Neural cell (in vitro differentiated cells): Measurements from ENCODE around the gene ADGRL3. TPM values are rescaled to one million over a fixed set of nuclear protein-coding genes. Genes with fewer than 3 reads are reported as not detected.

ENCODE experiments used
- H2AFZ ChIP-seq: fragments of 200-600, 300-800 bp; sonication (generic), shearing (Covaris generic); 2 replicates; pipeline ENCODE4 v1.6.0; 2014; ENCODE audit warnings: low read depth, mild to moderate bottlenecking, antibody characterized with exemption, low read length, moderate library complexity
- H3F3A ChIP-seq: fragments of 200-600 bp; shearing (Covaris generic); 2 replicates; pipeline ENCODE4 v1.6.1; 2016; ENCODE audit warnings: mild to moderate bottlenecking, moderate library complexity, mixed read lengths, antibody characterized with exemption, low read length; ENCODE audit not compliant: insufficient read depth, poor library complexity, severe bottlenecking
- H3K27ac ChIP-seq: fragments of 200-600, 300-800 bp; sonication (generic), shearing (Covaris generic); 2 replicates; pipeline ENCODE4 v1.5.1; 2014; ENCODE audit warnings: mild to moderate bottlenecking, low read length, moderate library complexity
- H3K27me3 ChIP-seq: fragments of 300-800, 200-600 bp; sonication (generic), shearing (Covaris generic); 2 replicates; pipeline ENCODE4 v1.6.0; 2014; ENCODE audit warnings: mild to moderate bottlenecking, low read depth, low read length, moderate library complexity; ENCODE audit not compliant: insufficient read depth
- H3K36me3 ChIP-seq: fragments of 300-800, 200-600 bp; sonication (generic), shearing (Covaris generic); 2 replicates; pipeline ENCODE4 v1.5.1; 2014; ENCODE audit warnings: mild to moderate bottlenecking, antibody characterized with exemption, low read length, moderate library complexity; ENCODE audit not compliant: insufficient read depth
- H3K4me2 ChIP-seq: fragments of 300-800, 200-600 bp; sonication (generic), shearing (Covaris generic); 2 replicates; pipeline ENCODE4 v1.6.0; 2014; ENCODE audit warnings: mild to moderate bottlenecking, low read length
- H3K4me3 ChIP-seq: fragments of 300-800, 200-600 bp; sonication (generic), shearing (Covaris generic); 2 replicates; pipeline ENCODE4 v1.5.1; 2014; ENCODE audit warnings: mild to moderate bottlenecking, low read length, moderate library complexity
- H3K79me2 ChIP-seq: fragments of 200-600 bp; shearing (Covaris generic); replicated peaks from 2 replicates; pipeline ENCODE4 v1.6.0; 2014; ENCODE audit warnings: mild to moderate bottlenecking, low read length, moderate library complexity; ENCODE audit not compliant: insufficient read depth
- H3K9ac ChIP-seq: fragments of 300-800, 200-600 bp; sonication (generic), shearing (Covaris generic); 2 replicates; pipeline ENCODE4 v1.6.1; 2016; ENCODE audit warnings: mild to moderate bottlenecking, low read length, mixed read lengths
- H3K9me2 ChIP-seq: fragments of 200-600 bp; shearing (Covaris generic); 2 replicates; pipeline ENCODE4 v1.6.1; 2016; ENCODE audit warnings: mild to moderate bottlenecking, low read length, mixed read lengths; ENCODE audit not compliant: insufficient read depth
- H3K9me3 ChIP-seq: fragments of 200-600, 300-800 bp; sonication (generic), shearing (Covaris generic); 2 replicates; pipeline ENCODE4 v1.6.1; 2016; ENCODE audit warnings: mild to moderate bottlenecking, mixed run types, low read length, moderate library complexity, mixed read lengths
- H4K20me1 ChIP-seq: fragments of 200-600 bp; shearing (Covaris generic); 2 replicates; pipeline ENCODE4 v1.6.1; 2016; ENCODE audit warnings: mild to moderate bottlenecking, mixed run types; ENCODE audit not compliant: insufficient read depth
- CTCF ChIP-seq: fragments of 450-650 bp; IDR thresholded peaks from 2 replicates; pipeline ENCODE4 v1.5.1; 2014; ENCODE audit warnings: antibody characterized with exemption, mild to moderate bottlenecking, moderate library complexity; ENCODE audit not compliant: poor library complexity, severe bottlenecking
- EP300 ChIP-seq: fragments of 450-650 bp; conservative IDR thresholded peaks from 2 replicates; pipeline ENCODE4 v1.6.1; 2014; ENCODE audit warnings: antibody characterized with exemption, mild to moderate bottlenecking, moderate library complexity; ENCODE audit not compliant: poor library complexity, severe bottlenecking
- EZH2 ChIP-seq: fragments of 200-600, 300-800 bp; shearing (Covaris generic), sonication (generic); IDR thresholded peaks from 2 replicates; pipeline ENCODE4 v1.6.1; 2014; ENCODE audit warnings: antibody characterized with exemption, low read length, borderline replicate concordance, mild to moderate bottlenecking; ENCODE audit not compliant: insufficient read depth, poor library complexity, severe bottlenecking
- MXI1 ChIP-seq: fragments of 450-650 bp; conservative IDR thresholded peaks from 2 replicates; pipeline ENCODE4 v1.6.1; 2014; ENCODE audit warnings: antibody characterized with exemption, mild to moderate bottlenecking; ENCODE audit not compliant: poor library complexity, severe bottlenecking
- POLR2AphosphoS5 ChIP-seq: IDR thresholded peaks from 2 replicates; pipeline ENCODE4 v1.6.1; 2012
- RAD21 ChIP-seq: fragments of 450-650 bp; conservative IDR thresholded peaks from 2 replicates; pipeline ENCODE4 v1.6.1; 2014; ENCODE audit warnings: antibody characterized with exemption, mild to moderate bottlenecking, moderate library complexity
- REST ChIP-seq: IDR thresholded peaks from 2 replicates; pipeline ENCODE4 v1.6.1; 2012; ENCODE audit warnings: borderline replicate concordance
- SMC3 ChIP-seq: fragments of 450-650 bp; conservative IDR thresholded peaks from 2 replicates; pipeline ENCODE4 v1.6.1; 2014; ENCODE audit warnings: antibody characterized with exemption, mild to moderate bottlenecking, moderate library complexity; ENCODE audit not compliant: poor library complexity
- TAF1 ChIP-seq: IDR thresholded peaks from 2 replicates; pipeline ENCODE4 v1.6.1; 2012; ENCODE audit warnings: low read depth
- polyA plus RNA-seq: library from polyadenylated mRNA; depleted of rRNA; stranded (reverse); fragments of >200 nt; gene quantifications from 2 replicates; pipeline ENCODE4 v1.2.3, GENCODE V29; 2014

The ADGRL3 gene
- polyA plus RNA-seq, 1 donor from 2014 or later, result 99.4 TPM

- no peak for TF ChIP-seq CTCF
- H3K9me2 ChIP-seq, result no peaks in the 10 kb centered on the region
- no peak overlapping the region for H2AFZ ChIP-seq
- H3K4me3 ChIP-seq, result no peak overlapping the region
- no peaks in the 10 kb centered on the region for H3K27me3 ChIP-seq
- H3K27ac ChIP-seq, result no peak overlapping the region
- no peaks in the 10 kb centered on the region for H3K36me3 ChIP-seq
- H4K20me1 ChIP-seq, result no peaks in the 10 kb centered on the region
- no peak overlapping the region for H3K9ac ChIP-seq
- H3K9me3 ChIP-seq, result no peaks in the 10 kb centered on the region
- no peaks in the 10 kb centered on the region for H3K79me2 ChIP-seq
- no peak overlapping the region for H3K4me2 ChIP-seq
- H3F3A ChIP-seq, result no peaks in the 10 kb centered on the region
Observed at GRCh38 chr4:61693520-61693919, 493.4 kb downstream of the ADGRL3 start.

- no peaks in the 10 kb centered on the region for H3K9me2 ChIP-seq
- no peaks in the 10 kb centered on the region for H3K79me2 ChIP-seq
- H2AFZ ChIP-seq, result no peak overlapping the region
- no peaks in the 10 kb centered on the region for H3K36me3 ChIP-seq
- H3F3A ChIP-seq, result peaks cover 3% of the 10 kb centered on the region
- TF ChIP-seq RAD21, result no peak
- no peaks in the 10 kb centered on the region for H4K20me1 ChIP-seq
- no peak overlapping the region for H3K9ac ChIP-seq
- H3K27me3 ChIP-seq, result no peaks in the 10 kb centered on the region
- no peaks in the 10 kb centered on the region for H3K9me3 ChIP-seq
- H3K4me3 ChIP-seq, result no peak overlapping the region
- no peak overlapping the region for H3K4me2 ChIP-seq
- no peak overlapping the region for H3K27ac ChIP-seq
Observed at GRCh38 chr4:61714387-61714911, 514.3 kb downstream of the ADGRL3 start.

DNA sequence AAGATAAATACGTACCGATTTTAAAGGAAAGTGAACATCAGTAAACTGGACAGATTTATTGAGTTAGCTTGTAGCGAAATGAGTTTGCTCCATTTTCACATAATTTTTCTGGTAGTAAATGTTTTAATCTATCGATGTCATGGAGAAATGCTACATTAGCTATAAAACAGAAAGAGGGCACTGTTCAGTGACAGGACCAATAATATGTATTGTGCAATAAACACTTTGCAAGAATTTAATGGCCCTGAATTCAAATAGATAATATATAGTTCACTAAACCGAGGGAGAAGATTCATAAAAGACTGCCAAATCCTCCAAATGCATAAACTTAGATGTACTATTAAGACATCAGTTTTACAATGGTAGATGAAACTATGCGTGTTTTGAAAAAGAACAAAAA is 516.3 kb downstream of the ADGRL3 start:
- Histone ChIP-seq H3K9ac (no peak overlapping the region), H2AFZ (no peak overlapping the region), H3K4me2 (no peak overlapping the region), H3K27me3 (no peaks in the 10 kb centered on the region), H3K27ac (no peak overlapping the region), H4K20me1 (no peaks in the 10 kb centered on the region), H3K9me2 (no peaks in the 10 kb centered on the region), H3K9me3 (no peaks in the 10 kb centered on the region), H3F3A (peaks cover 3% of the 10 kb centered on the region), H3K4me3 (no peak overlapping the region), H3K79me2 (no peaks in the 10 kb centered on the region), H3K36me3 (no peaks in the 10 kb centered on the region)
- no peak for TF ChIP-seq EZH2
- no peak for TF ChIP-seq TAF1
- no peak for TF ChIP-seq POLR2AphosphoS5
- TF ChIP-seq CTCF, result no peak
- no peak for TF ChIP-seq REST
- TF ChIP-seq EP300, result no peak
- TF ChIP-seq SMC3, result no peak
- no peak for TF ChIP-seq RAD21
- no peak for TF ChIP-seq MXI1
